Activated CD8-positive, alpha-beta memory T cell treated with anti-CD3 and anti-CD28 coated beads, Interleukin-2, amount 50 U/mL, for 1 hour (primary cell): ENCODE data around the gene BASP1.
"Not testable (repeated sequence)": the region's sequence is repeated elsewhere in the genome, so short reads cannot be mapped to it uniquely, and the experiment has no call there.

ENCODE experiments used
- DNase-seq: peaks from one replicate; pipeline ENCODE4 v3.0.0-alpha.2; 2020; ENCODE audit errors: extremely low read depth

The BASP1 gene

GRCh38 chr5:17289681-17290539, 72.5 kb downstream of the BASP1 start:
- DNase-seq: no peak

GRCh38 chr5:17290540-17290974, 73.1 kb downstream of the BASP1 start:
- no peak for DNase-seq

- DNase-seq: no peak
Observed at GRCh38 chr5:17292434-17293015, 75.1 kb downstream of the BASP1 start.

DNA sequence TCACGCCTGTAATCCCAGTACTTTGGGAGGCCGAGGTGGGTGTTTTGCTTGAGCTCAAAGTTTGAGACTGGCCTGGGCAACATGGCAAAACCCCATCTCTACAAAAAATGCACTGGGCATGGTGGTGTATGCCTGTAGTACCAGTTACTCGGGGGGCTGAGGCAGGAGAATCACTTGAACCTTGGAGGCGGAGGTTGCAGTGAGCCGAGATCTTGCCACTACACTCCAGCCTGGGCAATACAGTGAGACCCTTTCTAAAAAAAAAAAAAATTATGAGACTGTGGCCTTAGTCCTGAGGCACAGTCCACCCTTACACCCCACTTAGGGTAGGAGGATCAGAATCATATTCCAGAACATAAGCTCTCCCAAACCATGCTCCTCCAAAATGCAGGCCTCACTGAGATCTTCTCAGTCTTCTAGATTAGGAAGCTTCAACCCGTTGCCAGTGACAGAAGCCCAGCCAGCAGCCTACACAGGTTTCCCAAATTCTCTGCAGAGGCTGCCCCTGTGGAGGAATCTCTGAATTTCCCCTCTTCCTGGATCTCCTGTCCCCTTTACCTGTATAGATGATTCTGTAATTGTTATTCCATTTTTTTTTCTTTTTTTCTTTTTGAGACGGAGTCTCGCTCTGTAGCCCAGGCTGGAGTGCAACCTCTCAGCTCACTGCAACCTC, 77.3 kb downstream of the BASP1 start:
- no peak for DNase-seq

DNA sequence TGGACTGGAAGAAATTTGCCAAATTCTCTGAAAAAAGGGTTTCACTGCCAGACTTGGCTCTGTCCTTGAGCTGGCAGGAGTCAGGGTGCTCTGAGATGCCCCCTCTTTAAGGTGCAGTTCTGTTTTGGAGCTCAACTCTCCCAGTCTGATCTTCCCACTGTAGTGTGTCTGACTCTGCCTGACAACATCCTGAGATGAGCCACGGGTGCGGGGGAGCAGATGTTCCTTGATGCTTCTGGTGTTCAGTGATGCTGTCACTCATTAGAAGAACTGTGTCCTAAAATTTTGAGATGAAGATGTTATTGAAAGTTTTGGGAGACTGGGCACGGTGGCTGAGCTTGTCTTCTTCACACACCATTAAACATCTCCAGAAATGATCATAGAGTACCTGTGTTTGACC, 78.2 kb downstream of the BASP1 start:
- no peak for DNase-seq

DNA sequence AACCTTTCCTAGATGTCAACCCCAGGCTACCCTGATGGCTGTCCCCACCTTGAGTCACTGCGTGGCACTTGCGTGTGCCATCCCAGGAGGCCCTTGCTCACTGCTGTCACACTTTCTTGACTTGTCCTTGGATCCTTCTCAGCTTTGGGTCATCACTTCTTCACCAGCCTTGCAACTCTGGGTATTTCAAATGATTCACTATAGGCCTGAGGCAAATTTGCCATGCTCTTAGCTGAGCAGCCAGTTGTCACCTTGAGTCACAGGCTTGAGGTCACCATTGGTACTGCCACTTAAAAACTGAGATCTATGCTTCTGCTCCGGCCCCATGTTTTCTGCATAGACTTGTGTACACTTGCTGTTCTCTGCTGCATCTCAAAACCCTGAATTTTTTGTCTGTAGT, 84.7 kb downstream of the BASP1 start:
- DNase-seq: no peak

- no peak for DNase-seq
Observed at GRCh38 chr5:17302604-17303003, 85.2 kb downstream of the BASP1 start.

- DNase-seq: no peak
Observed at GRCh38 chr5:17304282-17304681, 86.9 kb downstream of the BASP1 start.

GRCh38 chr5:17305017-17305416, 87.6 kb downstream of the BASP1 start:
- no peak for DNase-seq

GRCh38 chr5:17305964-17306725, 88.7 kb downstream of the BASP1 start:
- DNase-seq: no peak

DNA sequence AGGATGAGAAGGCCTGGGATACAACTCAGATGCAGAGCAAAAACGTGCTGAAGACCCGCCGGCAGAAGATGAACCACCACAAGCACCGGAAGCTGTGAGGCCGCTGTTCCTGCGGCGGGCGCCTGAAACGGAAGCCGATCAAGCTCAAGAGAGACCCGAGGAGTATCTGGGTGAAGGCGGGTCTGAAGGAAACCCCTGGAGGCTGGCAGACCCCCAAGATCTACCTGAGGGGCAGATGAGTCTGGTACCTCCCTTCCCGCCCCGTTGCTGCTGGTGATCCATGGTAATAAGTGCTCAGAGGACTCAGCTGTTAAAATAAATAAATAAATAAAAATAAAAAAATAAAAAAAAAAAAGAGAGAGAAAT, 89.3 kb downstream of the BASP1 start:
- no peak for DNase-seq

GRCh38 chr5:17307440-17307839, 90.0 kb downstream of the BASP1 start:
- DNase-seq: not testable (repeated sequence)

- no peak for DNase-seq
Observed at GRCh38 chr5:17308326-17309065, 91.1 kb downstream of the BASP1 start.

DNA sequence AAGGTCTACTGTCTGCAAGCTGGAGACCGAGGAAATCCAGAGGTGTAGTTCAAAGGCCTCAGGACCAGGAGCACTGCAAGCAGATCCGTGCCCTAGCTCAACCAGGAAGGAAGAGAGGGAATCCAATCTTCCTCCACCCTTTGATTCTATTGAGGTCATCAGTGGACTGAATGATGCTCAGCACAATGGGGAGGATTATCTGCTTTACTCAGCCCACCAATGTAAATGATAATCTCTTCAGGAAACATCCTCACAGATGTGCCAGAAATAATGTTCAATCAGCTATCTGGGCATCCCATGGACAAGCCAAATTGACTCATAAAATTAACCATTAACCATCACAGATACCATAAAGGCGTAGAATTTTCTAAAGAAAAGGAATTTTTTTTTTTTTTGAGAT, 92.0 kb downstream of the BASP1 start:
- DNase-seq: no peak

DNA sequence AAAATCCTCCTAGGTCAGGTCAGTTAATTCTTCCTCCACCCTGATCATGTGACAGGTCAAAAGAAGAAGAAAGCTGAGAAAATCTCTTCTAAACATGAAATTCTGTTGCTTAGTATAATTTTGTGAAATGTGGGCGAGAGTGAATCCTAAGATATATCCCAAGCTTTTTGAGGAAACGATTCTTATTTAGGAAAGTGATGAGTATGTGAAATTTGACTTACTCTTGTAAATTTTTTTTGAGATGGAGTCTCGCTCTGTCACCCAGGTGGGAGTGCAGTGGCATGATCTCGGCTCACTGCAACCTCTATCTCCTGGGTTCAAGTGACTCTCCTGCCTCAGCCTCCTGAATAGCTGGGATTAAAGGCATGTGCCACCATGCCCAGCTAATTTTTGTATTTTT, 93.1 kb downstream of the BASP1 start:
- not testable (repeated sequence) for DNase-seq

- DNase-seq: not testable (repeated sequence)
Observed at GRCh38 chr5:17311811-17312210, 94.4 kb downstream of the BASP1 start.

GRCh38 chr5:17312358-17312757, 94.9 kb downstream of the BASP1 start:
- no peak for DNase-seq

GRCh38 chr5:17314907-17315471, 97.6 kb downstream of the BASP1 start:
- DNase-seq: no peak

- no peak for DNase-seq
Observed at GRCh38 chr5:17315710-17316221, 98.3 kb downstream of the BASP1 start.

GRCh38 chr5:17316970-17317459, 99.6 kb downstream of the BASP1 start:
- no peak for DNase-seq

DNA sequence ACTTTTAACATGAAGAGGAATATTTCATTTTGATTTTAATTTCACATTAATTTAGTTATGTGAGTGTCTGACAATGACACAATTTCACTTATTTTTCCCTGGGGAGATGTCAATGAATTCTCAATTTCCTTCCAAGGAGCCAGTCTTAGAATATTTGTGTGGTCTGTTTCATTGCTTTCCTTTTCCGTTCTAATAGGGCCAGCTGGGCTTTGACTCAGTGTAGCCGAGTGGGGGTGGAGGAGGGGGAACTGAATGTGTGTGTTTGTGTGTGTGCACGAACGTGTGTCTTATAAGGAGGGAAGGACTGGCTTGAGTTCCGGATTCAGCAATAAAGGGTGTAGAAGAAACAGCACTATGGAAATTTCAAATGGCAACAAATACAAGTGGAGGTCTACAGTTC, 100.0 kb downstream of the BASP1 start:
- DNase-seq: no peak
